Measurements from ENCODE around the gene LPCAT3.
"Not testable (repeated sequence)": the region's sequence is repeated elsewhere in the genome, so short reads cannot be mapped to it uniquely, and the experiment has no call there.

LPCAT3 gene, protein sequence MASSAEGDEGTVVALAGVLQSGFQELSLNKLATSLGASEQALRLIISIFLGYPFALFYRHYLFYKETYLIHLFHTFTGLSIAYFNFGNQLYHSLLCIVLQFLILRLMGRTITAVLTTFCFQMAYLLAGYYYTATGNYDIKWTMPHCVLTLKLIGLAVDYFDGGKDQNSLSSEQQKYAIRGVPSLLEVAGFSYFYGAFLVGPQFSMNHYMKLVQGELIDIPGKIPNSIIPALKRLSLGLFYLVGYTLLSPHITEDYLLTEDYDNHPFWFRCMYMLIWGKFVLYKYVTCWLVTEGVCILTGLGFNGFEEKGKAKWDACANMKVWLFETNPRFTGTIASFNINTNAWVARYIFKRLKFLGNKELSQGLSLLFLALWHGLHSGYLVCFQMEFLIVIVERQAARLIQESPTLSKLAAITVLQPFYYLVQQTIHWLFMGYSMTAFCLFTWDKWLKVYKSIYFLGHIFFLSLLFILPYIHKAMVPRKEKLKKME

DNA sequence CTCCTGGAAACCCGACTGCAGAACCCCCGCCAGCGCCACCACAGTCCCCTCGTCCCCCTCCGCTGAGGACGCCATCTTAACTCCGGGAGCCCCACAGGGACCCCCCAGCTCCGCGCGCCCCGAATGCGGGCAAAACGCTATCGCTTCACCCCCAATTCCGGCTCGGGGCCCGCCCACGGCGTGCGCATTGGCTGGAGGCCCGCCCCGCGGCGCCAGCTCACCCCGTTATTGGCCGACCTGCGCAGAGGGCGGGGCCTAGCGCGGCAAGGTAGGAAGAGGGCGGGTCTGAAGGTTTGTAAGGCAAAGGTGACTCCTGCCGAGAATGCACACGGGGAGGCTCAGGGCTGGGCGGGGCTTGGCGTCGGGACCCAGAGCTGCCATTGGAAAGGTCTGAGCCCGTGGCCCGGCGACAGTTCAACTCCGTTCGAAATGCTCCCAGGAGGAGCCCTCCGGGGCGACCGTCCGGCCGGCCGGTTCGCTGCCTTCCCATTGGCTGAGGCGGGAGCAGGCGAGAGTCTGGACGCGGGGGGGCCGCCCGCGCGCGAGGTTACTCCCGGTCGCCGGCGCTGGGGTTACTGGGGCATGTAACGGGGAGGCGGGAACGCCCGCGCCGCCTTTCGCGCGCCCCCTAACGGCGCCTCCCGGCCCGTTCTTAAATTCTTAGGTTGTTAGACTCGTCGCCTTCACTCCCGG is at the start of gene LPCAT3:
TSS of gene LPCAT3 (minus strand) at position 127 of the 693 bp plus-strand sequence. CDS start at position 75, 52 bp downstream.
- DNase-seq (ENCODE audit: low read depth): peak; percentile 85

DNA sequence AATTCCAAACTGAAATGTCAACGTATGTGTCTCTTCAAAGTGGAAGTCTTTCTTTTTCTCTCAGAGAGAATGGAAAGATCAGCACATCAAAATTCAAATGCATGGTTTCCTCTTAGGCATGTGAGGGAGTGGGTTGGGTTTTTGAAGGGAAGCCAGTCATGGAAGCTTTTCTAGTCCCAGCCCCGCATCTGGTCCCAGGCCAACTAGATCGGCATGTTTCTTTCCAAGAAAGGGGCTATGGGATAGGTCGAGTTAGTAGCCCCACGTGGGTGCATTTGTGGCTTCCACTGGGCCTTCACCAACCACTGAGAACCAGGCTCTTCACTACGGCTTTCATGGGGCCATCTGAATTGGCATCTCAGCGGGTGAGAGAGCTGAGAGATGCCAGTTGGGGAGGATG is 48.8 kb upstream of the LPCAT3 start:
- DNase-seq (ENCODE audit: low read depth): no peak

DNA sequence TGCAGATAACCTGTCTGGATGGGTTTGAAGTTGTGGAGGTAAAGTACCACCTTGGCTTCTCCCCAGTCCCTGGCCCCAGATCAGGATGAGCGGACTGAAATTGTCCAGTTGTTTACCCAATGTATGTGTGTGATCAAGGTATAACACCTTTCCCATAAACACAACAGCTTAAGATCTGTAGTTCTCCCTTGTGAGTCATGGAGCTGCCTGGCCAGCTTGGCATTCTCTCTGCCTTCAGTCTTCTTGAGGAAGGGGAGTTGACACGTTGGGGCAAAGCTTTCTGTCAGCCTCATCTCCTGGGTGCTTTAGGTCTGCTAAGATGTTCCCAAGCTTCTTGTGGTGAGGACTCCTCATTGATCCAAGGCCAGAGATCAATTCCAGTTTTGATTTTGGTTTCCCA is 48.3 kb upstream of the LPCAT3 start:
- no peak for DNase-seq (ENCODE audit: low read depth)

DNA sequence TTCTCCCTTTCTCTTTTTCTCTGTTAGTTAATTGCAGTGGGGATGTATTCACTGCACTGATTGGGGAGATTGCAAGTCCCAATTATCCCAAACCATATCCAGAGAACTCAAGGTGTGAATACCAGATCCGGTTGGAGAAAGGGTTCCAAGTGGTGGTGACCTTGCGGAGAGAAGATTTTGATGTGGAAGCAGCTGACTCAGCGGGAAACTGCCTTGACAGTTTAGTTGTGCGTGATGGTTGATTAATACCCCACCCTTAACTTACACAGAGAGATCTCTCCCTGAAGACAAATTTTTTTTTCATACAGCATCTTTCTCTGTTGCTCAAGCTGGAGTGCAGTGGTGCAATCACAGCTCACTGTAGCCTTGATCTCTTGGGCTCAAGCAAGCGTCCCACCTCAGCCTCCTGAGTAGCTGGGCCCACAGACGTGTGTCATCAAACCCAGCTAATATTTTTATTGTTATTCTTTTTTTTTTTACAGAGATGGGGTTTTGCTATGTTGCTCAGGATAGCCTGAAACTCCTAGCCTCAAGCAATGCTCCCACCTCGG is 46.9 kb upstream of the LPCAT3 start:
- DNase-seq (ENCODE audit: low read depth): no peak

DNA sequence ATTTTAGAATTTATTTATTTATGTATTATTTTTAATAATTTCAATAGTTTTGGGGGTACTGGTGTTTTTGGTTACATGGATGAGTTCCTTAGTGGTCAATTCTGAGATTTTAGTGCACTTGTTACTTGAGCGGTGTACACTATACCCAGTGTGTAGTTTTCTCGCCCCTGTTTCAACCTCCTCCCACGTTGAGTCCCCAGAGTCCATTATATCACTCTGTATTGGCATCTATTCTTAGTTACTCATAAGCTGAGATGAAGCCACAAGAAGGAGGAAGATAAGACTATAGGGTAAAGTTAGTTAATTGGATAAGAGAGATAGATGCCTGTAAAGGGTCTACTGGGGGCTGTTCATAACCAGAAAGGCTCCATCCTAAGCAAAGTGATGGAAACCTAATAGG is 46.2 kb upstream of the LPCAT3 start:
- no peak for DNase-seq (ENCODE audit: low read depth)

DNA sequence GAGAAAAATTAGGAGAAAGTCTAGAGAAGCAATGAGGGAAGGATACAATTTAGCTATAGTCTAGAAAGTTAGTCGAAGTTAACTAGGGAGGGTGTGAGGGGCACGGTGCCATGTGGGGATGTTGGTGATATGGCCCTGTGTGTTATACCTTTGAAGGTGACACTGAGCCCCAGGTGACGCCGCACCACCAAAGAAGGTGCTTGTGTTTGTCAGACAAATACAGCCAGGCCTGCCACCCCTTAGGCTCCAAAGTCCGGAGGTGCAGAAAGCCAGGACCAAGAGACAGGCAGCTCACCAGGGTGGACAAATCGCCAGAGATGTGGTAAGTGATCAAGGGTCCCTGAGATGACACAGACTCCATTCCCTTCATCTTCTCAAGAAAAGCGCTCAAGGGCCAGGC is 43.3 kb upstream of the LPCAT3 start:
- DNase-seq (ENCODE audit: low read depth): no peak

DNA sequence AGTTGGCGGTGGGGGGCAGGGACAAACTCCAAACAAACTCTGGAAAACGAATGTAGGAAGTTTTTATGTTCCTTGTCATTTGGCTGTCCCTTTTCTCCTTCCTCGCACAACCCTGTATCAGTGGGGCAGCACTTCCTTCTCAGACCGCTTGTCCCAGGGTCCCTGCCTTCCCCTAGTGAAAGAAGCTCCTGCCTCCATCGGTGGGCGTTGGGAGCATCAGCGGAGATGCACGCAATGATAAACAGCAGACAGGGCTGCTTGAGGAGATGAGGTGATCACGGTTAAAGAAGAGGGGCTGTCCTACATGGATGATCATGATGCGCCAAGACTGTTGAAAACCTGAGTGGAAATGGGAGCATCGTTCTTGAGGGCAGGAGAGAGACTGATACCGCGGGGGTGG is 42.9 kb upstream of the LPCAT3 start:
- no peak for DNase-seq (ENCODE audit: low read depth)

DNA sequence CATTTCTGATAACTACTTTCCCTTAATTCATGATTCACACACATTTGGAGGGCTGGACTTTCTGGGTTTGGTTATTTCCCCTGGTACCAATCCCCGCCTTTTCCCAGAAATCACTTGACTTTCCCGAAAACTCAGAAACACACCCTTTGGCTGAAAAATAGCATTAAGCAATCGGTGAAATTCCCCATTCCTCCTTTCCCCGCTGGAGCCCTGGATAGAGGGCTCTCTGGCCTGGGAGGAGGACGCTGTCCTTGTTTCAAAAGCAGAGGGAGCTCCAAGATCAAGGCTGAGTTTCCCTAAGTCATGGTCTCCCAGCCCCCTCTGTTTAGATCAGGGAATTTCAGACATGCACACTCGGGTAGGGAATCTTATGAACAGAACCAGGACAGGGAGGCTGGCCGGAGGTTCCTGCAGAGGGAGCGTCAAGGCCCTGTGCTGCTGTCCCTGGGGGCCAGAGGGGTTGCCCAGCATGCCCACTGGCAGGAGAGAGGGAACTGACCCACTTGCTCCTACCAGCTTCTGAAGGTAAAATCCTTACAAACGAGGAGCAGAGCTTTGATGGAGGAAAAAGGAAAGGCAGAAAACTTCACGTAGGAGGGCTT is 42.2 kb upstream of the LPCAT3 start, which contains the start of gene C1S:
TSS of gene C1S (plus strand) at position 366 of the 602 bp plus-strand sequence. CDS start 1,195 bp downstream, outside the sequence.
- DNase-seq (ENCODE audit: low read depth): no peak

DNA sequence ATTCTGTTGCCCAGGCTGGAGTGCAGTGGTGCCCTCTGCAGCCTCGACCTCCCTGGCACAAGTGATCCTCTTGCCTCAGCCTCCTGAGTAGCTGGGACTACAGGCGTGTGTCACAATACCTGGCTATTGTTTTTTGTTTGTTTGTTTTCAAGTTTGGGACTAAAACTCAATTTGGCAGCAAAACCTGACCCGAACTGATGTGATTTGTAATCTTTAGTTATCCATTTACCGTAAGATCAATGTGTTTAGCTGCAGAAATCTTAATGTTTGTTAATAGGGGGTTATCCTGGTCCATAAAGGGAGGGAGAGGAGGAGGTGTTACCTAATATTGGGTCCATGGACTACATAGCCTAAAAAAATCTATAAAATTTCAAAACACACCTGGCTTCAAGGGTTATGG is 41.5 kb upstream of the LPCAT3 start:
- DNase-seq (ENCODE audit: low read depth): no peak

DNA sequence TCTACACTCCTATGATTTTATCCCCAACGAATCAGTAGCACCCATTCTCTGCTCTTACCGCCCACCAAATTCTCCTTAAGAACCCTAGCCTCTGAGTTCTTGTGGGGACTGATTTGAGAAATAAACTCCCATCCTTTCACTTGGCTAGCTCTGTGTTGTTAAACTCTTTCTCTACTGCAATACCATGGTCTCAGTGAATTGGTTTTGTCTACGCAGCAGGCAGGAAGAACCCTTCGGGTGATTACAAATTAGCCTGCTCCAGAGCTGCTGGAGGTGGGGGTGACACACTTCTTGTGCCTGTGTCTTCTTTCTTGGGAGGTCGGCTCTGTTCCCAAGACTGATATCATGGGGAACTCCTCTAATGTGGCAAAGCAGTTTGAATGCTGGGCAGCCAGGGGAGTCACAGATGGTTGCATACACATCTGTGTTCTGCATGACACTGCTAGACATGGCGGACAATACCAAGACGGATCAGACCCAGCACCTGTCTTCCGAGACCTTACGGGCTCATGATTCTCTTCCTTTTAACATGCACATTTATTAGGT is 40.6 kb upstream of the LPCAT3 start:
- DNase-seq (ENCODE audit: low read depth): no peak

DNA sequence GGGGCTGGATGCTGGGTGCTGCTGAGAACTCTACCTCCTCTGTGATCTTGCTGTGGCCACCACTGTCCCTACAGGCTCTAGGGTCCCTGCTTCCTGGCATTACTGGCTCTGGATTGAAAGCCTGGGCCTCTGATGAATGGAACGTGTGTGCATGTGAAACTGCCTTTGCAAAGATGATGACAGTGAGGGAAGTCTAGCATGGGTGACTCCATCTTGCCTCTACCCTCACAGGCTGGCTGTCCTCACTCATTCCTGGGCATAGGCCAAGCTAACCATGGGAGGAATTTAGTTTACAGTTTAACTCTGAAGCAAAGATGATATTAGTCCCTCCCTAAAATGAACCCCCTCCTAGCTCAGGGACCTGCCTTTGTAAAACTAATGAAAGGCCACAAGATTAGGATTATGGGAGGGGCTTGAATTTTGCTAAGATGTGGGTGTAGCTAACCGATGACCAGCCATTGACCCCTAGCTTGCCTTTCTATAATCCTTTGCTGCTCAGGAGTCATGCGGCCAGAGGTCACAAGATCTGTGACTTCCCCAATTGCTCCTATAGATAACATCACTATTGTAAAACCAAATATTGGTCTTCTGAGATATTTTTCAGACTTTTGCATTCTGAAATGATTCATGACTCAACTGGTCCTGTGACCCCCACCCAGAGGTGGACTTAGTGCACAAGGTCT is 40.0 kb upstream of the LPCAT3 start:
- DNase-seq (ENCODE audit: low read depth): no peak

DNA sequence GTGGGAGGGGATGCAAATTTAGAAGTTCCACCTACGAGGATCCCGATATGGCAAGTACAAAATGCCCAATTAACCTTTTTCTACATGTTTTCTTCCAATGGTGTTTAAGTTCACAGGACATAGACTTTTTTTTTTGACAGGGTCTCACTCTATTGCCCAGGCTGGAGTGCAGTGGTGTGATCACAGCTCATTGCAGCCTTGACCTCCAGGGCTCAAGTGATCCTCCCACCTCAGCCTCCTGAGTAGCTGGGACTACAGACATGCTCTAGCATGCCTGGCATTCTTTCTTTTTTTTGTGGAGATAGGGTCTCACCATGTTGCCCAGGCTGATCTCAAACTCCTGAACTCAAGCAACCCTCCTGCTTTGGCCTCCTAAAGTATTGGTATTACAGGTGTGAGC is 37.5 kb upstream of the LPCAT3 start:
- DNase-seq (ENCODE audit: low read depth): not testable (repeated sequence)

DNA sequence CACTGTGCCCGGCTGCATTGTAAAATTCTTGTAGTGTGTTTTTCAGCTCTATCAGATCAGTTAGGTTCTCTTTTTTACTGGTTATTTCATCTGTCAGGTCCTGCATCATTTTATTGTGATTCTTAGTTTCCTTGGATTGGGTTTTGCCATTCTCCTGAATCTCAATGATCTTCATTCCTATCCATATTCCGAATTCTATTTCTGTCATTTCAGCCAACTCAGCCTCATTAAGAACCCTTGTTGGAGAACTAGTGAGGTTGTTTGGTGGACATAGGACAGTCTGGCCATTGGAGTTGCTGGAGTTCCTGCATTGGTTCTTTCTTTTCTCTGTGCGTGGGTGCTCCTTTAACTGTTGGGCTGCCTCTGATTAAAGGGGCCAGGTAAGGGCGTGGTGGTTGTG is 36.6 kb upstream of the LPCAT3 start:
- DNase-seq (ENCODE audit: low read depth): no peak

DNA sequence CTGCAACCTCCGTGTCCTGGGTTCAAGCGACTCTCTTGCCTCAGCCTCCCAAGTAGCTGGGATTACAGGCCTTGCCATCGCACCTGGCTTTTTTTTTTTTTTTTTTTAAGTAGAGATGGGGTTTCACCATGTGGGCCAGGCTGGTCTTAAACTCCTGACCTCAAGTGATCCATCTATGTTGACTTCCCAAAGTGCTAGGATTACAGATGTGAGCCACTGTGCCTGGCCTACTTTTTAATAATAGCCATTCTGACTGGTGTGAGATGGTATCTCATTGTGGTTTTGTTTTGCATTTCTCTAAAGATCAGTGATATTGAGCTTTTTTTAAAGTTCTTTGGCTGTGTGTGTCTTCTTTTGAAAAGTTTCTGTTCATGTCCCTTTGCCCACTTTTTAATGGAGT is 31.7 kb upstream of the LPCAT3 start:
- not testable (repeated sequence) for DNase-seq (ENCODE audit: low read depth)

DNA sequence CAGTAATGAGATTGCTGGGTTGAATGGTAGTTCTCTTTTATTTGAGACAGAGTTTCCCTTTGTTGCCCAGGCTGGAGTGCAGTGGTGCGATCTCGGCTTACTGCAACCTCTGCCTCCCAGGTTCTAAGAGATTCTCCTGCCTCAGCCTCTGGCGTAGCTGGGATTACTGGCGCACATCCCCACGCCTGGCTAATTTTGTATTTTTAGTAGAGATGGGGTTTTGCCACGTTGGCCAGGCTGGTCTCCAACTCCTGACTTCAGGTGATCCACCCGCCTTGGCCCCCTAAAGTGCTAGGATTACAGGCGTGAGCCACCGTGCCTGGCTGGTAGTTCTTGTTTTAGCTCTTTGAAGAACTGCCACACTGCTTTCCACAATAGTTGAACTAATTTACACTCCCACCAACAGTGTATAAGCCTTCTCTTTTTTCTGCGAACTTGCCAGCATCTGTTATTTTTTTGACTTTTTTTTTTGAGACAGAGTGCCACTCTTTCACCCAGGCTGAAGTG is 31.2 kb upstream of the LPCAT3 start:
- DNase-seq (ENCODE audit: low read depth): not testable (repeated sequence)

DNA sequence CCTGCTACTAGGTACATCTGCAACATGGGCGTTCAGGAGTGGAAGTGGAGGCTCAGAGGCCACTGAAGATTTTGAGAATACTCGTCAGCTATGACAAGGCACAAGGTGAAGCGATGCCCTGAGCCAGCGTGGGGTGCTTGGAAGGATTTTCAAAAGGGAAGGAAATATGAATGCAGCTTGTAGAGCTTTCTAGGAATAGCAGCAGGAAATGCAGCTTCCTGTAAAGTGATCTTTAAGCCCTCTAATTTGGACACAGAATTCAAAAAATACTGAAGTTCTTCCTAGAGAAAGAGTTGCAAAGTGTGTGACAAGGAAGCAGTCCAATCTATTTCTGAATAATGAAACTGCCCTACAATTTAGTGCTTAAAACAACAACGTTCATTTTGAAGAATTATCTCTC is 29.0 kb upstream of the LPCAT3 start:
- DNase-seq (ENCODE audit: low read depth): no peak

DNA sequence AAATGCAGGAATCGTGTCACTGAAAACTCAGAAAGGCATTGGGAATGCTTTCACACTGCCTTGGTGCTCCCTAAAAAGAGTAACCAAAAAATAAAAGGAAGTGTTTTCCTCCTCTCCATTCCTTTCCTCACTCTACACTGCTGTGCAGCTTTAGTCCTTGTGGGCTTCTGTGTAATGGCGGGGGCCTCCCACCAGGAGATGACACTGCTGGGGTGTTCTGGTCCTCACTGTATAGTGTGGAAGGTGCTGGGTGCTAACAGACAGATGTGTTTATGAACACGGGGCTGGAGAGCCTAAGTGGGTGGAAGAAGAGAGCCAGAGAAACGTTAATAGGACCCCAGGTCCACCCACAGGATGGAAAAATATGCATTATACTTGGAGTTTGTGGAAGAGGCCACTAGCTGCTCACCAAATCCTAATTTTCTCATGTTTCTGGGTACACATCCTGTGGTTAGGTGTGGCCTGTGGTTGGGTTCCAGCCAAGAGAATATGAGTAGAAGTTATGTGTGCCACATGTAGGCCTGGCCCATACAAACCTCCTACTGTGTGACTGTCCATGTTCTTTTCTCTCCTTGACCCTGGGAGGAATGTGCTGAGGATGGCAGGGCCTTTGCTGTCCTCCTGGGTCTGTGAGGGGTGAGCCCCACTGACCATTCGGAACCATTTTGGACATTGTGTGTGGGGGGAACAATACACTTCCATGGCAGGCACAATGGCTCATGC is 28.3 kb upstream of the LPCAT3 start:
- DNase-seq (ENCODE audit: low read depth): no peak

DNA sequence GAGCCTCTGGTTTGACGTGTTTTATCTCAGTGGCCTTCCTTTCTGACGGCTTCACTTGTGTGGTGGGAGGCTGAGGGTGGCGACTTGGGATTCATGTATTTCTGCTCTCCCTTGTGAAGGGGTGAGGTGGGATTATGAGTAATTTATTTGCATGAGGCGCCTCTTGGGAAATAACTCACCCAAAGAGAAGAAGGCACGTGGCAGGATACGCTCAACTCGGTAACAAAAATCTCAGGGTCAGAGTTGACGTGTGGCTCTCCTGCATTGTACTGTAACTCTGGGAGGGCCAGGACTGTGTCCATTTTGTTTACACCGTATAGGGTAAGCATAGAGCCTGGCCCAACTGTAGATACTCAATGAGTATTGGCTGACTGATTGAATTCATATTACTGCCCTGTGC is 27.6 kb upstream of the LPCAT3 start:
- DNase-seq (ENCODE audit: low read depth): no peak

DNA sequence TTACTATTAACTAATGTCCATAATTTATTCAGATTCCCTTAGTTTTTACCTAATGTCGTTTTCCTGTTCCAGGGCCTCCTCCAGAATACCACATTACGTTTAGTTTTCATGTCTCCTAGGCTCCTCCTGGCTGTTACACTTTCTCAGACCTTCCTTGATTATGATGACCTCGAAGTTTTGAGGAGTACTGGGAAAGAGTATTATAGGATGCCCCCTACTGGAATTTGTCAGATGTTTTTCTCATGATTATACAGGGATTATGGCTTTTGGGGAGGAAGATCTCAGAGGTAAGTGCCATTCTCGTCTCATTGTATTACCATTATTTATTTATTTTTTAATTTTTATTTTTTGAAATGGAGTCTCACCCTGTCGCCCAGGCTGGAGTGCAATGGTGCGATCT is 24.6 kb upstream of the LPCAT3 start:
- DNase-seq (ENCODE audit: low read depth): no peak

DNA sequence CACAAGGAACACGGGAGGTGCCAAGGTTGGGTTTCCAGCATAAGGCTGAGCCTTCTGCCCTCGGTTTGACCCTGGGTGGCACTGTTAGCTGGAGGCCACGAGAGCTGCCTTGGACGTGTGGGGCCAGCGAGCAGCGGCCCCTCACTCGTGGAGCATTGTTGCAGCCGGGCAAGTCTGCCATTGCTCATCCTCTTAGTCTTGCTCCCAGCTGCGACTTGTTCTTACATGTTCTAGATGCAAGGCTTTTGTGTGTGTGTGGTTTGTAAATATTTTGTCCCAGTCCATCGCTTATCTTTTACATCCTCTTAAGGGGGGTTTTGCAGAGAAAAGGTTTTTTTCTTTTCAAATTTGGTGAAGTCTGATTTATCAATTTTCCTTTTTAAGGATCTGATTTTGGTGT is 21.1 kb upstream of the LPCAT3 start:
- DNase-seq (ENCODE audit: low read depth): no peak

DNA sequence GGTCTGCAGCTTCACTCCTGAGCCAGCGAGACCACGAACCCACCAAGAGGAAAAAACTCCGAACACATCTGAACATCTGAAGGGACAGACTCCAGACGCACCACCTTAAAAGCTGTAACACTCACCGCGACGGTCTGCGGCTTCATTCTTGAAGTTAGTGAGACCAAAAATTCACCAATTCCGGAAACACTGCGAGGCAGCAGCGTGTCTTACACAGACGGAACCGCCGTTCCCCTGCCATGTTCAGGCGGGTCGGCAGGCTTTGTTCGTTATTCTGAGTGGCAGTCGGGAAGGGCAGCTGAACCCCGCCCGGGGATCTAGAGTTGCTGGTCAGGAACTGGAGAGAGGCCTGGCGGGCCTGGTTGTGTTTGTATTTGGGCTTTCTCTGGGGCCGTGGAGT is 20.3 kb upstream of the LPCAT3 start:
- DNase-seq (ENCODE audit: low read depth): no peak

Data from CMK (cell line).